ENCODE measurements around the gene GABRG3.

DNA sequence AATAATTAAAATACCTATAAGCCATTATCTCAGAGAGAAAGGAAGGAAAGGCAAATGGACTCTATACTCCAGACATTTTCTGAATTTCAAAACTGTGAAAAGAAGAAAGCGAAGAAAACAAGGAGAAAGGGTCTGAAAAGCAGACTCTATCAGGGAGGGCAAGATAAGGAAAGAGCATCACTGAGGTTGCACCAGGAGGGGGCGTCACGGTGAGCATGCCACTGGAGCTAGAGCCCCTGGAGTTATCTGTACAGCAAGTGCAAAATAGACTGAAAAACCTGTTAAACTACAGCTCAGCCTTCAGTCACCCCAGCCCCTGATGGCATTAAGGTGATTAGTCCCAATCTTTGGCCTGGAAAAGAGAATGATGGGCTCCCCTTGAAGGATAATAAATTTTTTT, 514.3 kb downstream of the GABRG3 start:
- TF ChIP-seq ZNF133 (tag by site-specific recombination; IDR thresholded peaks at IDR 0.05), result no peak
- TF ChIP-seq, protein P1, sequence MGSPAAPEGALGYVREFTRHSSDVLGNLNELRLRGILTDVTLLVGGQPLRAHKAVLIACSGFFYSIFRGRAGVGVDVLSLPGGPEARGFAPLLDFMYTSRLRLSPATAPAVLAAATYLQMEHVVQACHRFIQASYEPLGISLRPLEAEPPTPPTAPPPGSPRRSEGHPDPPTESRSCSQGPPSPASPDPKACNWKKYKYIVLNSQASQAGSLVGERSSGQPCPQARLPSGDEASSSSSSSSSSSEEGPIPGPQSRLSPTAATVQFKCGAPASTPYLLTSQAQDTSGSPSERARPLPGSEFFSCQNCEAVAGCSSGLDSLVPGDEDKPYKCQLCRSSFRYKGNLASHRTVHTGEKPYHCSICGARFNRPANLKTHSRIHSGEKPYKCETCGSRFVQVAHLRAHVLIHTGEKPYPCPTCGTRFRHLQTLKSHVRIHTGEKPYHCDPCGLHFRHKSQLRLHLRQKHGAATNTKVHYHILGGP (tag by site-specific recombination; IDR thresholded peaks at IDR 0.05), result no peak
